ENCODE measurements around the gene HSP90B1.

HSP90B1 gene

DNA sequence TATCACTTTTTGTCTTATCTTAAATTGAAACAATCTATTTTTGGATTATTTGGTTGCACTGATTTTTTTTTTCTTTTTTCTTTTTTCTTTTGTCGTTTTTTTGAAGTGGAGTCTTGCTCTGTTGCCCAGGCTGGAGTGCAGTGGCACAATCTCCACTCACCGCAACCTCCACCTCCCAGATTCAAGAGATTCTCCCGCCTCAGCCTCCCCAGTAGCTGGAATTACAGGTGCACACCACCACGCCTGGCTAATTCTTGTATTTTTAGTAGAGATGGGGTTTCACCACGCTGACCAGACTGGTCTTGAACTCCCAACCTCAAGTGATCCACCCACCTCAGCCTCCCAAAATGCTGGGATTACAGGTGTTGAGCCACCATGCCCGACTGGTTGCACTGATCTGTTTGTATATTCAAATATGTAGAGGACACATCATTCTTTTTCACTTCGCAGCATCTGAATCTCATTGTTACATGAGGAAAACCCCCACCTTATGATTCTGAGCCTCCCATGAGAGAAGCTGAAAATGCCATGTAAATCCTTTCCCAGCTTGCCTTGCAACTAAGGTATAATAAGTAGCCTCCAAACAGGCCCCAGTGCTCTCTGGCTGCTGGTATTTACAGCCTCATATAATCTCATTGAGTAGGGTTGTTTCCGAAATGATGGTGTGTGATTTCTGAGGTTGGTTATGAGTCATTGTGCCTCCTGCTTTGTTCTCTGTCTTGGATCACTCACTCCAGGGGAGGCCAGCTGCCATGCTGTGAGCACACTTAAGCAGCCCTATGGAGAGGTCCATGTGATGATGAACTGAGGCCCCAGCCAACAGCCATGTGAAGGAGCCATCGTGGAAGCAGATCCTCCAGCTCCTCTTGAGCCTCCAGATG lies 5.2 kb upstream of the HSP90B1 start:
- TF ChIP-seq, protein P1, sequence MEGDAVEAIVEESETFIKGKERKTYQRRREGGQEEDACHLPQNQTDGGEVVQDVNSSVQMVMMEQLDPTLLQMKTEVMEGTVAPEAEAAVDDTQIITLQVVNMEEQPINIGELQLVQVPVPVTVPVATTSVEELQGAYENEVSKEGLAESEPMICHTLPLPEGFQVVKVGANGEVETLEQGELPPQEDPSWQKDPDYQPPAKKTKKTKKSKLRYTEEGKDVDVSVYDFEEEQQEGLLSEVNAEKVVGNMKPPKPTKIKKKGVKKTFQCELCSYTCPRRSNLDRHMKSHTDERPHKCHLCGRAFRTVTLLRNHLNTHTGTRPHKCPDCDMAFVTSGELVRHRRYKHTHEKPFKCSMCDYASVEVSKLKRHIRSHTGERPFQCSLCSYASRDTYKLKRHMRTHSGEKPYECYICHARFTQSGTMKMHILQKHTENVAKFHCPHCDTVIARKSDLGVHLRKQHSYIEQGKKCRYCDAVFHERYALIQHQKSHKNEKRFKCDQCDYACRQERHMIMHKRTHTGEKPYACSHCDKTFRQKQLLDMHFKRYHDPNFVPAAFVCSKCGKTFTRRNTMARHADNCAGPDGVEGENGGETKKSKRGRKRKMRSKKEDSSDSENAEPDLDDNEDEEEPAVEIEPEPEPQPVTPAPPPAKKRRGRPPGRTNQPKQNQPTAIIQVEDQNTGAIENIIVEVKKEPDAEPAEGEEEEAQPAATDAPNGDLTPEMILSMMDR (conservative IDR thresholded peaks at IDR 0.05; ENCODE audit: control insufficient read depth, insufficient read depth, low read depth, low read length), result no peak
- H3K4me3 ChIP-seq (ENCODE audit: control insufficient read depth, low read depth, low read length), result no peak overlapping the region
- DNase-seq (ENCODE audit: low read depth), result peak; percentile 87

DNA sequence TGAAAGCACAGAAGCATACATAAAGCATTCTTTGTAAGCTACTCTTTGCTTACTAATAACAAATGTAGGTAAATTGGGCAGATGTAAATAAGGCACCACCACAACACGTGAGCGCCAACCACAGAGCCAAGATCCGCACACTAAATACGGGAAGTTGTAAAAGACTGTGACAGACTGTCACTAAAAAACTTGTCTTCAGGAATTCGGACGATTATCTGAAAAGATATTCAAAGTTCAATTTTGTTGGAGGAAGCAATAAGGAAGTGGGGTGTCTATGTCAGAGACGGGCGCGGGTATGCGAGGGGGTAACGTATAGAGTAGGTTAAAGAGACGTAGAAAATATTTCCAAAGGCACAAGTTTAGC lies 1.5 kb upstream of the HSP90B1 start:
- no peak for DNase-seq (ENCODE audit: low read depth)
- peak overlapping the region; percentile 78 for H3K4me3 ChIP-seq (ENCODE audit: control insufficient read depth, low read depth, low read length)
- TF ChIP-seq, protein P1 (conservative IDR thresholded peaks at IDR 0.05; ENCODE audit: control insufficient read depth, insufficient read depth, low read depth, low read length), result no peak

DNA sequence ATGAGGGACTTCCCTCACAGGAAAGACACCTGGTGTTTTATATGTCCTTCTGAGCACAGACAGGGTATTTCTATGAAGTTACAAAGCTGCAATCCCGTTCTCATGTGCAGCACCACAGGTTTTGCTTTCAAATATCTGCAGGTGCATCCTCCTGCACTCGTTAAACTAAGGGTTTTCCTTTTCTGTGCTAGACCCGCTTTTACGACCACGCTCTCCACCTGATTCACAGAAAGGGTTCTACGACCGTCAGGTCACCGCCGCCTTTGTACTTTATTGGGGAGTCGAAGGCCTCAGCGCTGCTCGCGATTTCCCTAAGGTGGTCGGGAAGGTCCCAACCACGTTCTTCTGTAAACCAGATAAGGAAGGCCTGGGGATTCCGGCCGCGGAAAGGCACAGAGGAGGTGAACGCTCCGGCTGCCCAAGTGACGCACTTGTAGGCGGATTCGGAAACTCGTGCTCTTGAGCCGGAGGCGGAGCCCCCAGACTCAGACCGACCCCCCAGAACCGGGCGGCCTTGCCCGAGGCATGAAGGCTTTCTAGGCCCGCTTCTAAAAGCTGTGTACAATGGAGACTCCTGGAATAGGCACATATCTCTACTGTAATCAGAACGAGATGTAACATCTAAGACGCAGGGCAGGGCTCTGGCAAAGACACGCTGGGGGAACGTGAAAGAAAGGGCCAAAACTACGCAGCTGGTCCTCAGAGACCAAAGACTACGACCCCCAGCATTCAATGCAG lies 995 bp upstream of the HSP90B1 start:
- peak; percentile 93 for DNase-seq (ENCODE audit: low read depth)
- TF ChIP-seq, protein P1 (conservative IDR thresholded peaks at IDR 0.05; ENCODE audit: control insufficient read depth, insufficient read depth, low read depth, low read length), result no peak
- H3K4me3 ChIP-seq (ENCODE audit: control insufficient read depth, low read depth, low read length), result peak overlapping the region; percentile 78

DNA sequence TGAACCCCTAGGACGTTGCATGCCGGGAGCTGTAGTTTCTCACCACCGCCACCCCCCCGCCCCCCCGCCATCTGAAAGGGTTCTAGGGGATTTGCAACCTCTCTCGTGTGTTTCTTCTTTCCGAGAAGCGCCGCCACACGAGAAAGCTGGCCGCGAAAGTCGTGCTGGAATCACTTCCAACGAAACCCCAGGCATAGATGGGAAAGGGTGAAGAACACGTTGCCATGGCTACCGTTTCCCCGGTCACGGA lies 501 bp upstream of the HSP90B1 start:
- DNase-seq (ENCODE audit: low read depth), result no peak
- TF ChIP-seq, protein P1 (conservative IDR thresholded peaks at IDR 0.05; ENCODE audit: control insufficient read depth, insufficient read depth, low read depth, low read length), result no peak
- peak overlapping the region; percentile 78 for H3K4me3 ChIP-seq (ENCODE audit: control insufficient read depth, low read depth, low read length)

DNA sequence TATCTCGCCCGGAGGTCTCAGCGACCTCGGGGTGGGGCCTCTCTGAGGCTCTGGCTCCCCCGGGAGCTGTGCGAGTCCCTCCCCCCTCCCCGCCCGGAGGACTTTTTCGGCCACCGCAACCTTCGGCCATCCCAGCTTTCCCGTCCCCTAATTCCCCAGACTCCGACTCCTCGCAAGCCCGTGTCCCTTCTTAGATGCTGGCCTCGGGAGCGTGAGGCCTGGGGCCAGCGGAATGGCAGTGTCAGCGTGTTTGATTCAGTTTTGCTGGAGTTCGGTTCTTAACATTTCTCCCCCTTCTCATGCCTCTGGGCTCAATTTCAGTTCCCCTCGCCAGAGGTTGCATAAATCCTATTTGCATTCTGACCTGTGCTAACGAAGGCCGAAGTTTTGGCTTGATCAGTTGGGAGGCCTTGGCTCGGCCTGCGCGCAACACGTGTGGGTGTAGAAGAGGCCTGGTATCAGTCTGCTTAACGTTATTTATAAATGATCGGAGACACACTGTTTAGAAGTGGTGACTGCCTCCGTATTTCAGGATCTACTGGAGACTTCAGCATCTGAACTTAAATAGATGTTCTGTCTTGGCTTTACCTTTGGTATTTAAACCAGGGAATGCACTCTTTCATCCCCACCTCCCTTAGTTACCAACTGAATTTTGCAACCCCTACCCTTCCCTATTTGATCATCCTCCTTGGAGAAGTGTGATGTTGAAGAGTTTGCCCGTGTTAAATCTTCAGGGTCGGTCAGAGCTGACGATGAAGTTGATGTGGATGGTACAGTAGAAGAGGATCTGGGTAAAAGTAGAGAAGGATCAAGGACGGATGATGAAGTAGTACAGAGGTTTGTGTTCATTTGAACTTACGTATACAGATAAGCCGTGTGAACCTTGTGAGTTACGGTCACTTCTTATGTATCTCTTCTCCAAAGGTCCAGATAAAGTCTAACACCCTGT lies 851 bp downstream of the HSP90B1 start:
- H3K4me3 ChIP-seq (ENCODE audit: control insufficient read depth, low read depth, low read length), result peak overlapping the region; percentile 94
- peak; percentile 46 for DNase-seq (ENCODE audit: low read depth)
- TF ChIP-seq, protein P1 (conservative IDR thresholded peaks at IDR 0.05; ENCODE audit: control insufficient read depth, insufficient read depth, low read depth, low read length), result no peak

DNA sequence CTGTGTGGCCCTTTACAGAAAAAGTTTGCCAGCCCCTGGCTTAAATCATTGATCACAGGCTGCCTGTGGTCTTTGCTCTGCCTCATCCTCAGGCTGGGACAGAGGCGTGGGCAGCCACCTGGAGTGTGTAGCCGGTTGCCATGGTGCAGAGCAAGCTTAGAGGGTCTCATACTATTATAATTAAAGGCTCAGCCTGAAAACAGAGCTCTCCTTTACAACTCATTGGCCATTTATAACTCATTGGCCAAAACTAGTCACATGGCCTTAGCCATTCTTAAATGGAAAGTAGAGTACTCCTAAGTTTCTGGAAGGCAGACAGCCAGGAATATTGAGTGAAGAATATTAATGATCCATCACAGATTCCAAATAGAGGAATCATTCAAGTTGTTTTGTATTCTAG lies 3.0 kb downstream of the HSP90B1 start:
- no peak overlapping the region for H3K4me3 ChIP-seq (ENCODE audit: control insufficient read depth, low read depth, low read length)
- DNase-seq (ENCODE audit: low read depth), result no peak
- TF ChIP-seq, protein P1 (conservative IDR thresholded peaks at IDR 0.05; ENCODE audit: control insufficient read depth, insufficient read depth, low read depth, low read length), result no peak
